Ecto neural progenitor cell (in vitro differentiated cells): ENCODE results near the gene DACH1.

Experiments
- DNase-seq: peaks from one replicate; pipeline ENCODE4 v3.0.0-alpha.2; 2018; ENCODE audit warnings: low spot score

The DACH1 gene

GRCh38 chr13:71774863-71775262 lies 92.1 kb downstream of the DACH1 start:
- no peak for DNase-seq

DNA sequence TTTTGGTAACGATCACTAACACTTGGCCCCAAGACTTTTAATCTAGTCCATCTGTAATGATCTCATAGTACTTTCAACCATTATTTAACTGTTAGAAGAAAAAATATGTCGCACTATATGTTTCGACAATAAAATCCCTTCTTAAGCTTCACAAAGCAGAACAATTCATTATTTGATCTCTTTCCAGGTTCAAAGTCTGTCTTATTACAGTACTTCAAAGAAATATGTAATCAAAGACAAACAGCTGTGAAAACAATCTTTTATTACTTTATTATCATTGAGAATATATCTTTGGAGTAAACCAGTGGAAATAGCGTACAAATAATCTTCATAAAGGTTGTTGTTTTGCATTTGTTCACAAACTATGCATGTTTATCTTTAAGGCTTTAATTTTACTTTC lies 93.5 kb downstream of the DACH1 start:
- DNase-seq: no peak

DNA sequence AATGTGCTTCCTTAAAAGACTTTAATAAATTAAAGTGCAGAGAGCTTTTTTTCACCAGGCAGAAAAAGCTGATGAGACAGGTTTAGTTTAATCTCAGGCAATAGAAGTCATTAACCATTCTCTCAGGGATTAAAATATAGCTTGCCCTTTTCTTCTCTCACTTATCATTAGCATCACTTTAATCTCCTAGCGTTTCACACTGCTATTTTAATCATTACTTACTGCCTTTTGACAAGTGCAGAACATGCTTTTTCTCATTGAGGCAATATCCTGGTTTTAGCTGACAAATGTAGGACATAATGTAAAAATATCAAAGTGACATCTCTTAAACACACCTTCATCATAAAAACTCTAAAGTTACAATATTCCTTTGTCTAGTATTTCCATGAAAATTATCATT lies 94.6 kb downstream of the DACH1 start:
- DNase-seq: no peak

DNA sequence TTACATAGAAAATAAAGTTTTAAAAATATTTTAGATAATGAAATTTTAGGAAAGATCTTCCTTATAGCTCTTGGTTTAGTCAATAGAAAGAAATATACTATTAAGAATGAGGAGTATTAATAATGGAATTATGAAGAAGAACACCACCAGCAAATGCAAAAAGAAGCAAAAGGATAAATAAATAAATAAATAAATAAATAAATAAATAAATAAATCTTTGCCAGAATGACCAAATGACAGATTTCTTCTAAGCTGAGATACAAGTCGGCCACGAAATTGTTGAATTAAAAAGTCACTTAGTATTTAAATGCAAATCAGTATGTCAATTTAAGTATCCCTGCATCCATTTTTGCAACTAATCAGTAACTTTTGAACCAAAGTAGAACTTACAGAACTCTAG lies 95.9 kb downstream of the DACH1 start:
- DNase-seq: no peak

- no peak for DNase-seq
Measured at GRCh38 chr13:71770710-71771109, 96.3 kb downstream of the DACH1 start.

DNA sequence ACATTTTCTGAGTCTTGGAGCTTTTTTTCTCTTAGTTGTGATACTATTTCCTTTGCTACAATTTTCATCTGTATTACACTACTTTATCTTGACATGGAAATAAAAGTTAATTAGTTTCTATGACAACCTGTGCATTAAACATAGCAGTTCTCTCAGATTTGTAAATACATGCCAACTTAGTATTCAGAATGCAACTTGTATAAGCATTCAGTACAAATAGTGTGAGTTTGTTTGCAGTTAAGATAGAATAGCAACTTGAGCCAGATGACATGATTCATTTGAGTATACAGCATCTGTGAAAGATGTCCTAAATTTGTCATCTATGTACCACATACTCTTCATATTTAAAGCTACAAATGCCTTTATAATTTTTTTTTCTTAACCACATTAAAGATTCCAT lies 98.1 kb downstream of the DACH1 start:
- DNase-seq: no peak

DNA sequence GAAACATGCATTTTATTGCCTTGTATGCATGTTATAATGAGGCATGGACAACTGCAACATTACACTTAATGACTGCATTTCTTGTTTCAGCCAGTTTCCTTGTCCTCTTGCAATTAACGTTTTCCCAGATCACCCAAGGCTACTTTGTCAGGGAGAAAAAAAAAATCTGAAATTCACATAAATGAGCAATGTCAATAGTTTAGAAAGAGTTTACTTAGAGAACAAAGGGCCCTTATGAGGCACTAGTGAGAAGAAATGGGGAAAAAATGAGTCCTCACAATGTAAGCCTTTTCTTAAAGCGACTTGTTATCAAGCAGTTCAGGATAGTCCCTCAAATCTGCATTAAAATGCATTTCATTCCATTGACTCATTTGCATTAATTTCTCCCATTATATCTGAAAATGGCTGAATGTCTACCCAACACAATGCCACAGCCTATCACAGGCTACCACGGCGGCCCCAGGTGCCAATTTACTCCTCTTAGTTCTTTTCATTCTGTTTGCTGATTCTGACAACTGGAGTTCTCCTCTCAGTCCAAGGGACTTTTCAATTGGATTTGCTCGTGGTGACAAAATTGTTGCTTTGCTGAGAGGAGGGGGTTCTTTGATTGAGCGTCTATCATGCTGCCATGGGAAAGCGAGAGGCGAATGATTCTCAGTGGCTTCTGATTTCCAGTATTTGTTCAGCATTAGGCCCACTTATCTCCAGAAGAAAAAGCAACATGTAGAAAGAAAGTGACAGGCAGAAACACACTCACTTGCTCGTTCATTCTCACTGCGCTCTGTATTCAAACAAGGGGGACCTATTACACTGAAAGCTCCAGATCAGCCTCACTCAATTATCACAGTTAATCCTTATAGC lies 107.1 kb downstream of the DACH1 start:
- DNase-seq: no peak

- no peak for DNase-seq
Measured at GRCh38 chr13:71758828-71759227, 108.2 kb downstream of the DACH1 start.

GRCh38 chr13:71754407-71754974 lies 112.5 kb downstream of the DACH1 start:
- no peak for DNase-seq

DNA sequence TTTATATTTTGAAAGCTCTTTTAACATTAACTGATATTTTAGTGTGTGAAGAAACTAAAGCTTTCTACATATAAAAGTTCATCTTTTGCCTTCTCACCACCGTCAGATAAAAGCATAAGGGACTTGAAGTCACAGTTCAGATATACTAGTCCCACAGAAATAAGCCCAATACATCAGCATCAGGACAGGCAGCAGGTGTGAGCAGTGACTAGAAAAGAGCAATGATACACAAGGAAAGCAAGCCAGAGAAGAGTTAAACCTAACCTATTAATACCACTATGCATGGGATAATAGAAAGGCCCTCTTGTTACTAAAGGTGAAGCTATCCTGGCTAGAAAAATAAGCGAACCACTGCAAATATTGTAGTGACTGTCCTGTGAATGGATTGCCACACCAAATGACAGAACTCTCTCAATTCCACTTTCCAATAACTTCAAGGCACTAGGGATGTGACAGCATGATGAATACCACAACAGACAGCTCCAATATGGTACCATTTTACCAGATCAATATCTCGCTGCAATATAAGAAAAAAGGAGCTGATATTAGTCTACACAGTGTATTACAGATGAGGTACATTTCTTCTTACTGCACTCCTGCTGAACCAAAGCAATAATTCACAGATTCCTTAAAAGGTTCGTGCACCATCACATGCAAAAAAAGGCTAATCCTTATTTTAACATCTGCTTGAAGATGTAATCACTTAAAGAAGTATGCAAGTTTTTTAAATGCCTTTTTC lies 114.1 kb downstream of the DACH1 start:
- no peak for DNase-seq

DNA sequence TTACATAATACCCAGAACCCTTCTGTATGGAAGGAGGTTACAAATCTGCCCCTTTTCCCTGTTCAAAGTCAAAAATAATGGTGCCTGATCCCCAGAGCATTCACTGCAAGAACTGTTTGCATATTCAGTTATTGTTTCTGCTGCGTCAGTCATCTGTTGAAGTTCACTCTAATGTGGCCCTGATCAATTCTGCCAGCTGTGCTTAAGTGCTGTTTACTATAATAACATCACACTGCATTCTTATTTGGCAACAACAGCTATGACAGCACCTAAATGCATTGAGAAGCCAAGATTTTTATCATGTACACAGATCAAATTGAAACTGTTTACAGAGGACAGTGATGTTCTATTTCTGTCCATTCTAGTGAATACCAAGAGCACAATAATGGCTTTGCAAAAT lies 115.9 kb downstream of the DACH1 start:
- no peak for DNase-seq

DNA sequence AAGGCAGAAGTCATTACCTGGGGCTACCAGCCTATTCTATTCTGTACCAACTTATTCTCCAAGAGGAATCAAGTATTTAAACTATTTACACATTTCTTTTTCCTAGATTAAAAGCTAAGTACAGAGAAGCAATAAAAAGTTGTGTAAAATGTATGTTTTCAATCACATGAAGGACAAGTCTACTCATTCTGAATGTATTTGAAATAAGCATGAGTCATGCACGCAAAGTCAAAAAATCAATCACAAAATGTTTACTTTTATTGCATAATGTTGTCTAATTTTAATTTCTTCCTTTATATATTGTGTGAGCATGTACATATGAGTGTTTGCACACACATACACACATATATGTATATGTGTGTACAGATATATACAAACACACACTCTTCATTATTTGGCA lies 136.7 kb downstream of the DACH1 start:
- no peak for DNase-seq

DNA sequence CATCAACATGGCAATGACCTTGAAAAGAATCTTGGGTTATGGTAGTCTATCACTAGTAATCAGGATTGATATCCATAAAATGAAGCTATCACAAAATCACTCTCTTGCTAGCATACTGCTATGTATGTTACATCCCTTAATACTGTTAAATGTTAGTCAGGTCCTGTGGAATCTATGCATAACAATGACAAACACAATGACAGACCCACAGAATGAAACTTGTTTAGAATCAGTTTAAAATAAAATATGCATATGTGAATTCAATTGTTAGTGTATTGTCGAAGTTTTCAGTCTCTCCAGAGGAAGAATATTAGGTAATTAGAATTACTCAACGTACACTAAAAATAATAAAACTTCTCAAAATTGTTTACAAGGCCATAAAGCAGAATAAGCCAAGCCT lies 137.6 kb downstream of the DACH1 start:
- no peak for DNase-seq

GRCh38 chr13:71727662-71728061 lies 139.3 kb downstream of the DACH1 start:
- no peak for DNase-seq

GRCh38 chr13:71727042-71727441 lies 140.0 kb downstream of the DACH1 start:
- no peak for DNase-seq

DNA sequence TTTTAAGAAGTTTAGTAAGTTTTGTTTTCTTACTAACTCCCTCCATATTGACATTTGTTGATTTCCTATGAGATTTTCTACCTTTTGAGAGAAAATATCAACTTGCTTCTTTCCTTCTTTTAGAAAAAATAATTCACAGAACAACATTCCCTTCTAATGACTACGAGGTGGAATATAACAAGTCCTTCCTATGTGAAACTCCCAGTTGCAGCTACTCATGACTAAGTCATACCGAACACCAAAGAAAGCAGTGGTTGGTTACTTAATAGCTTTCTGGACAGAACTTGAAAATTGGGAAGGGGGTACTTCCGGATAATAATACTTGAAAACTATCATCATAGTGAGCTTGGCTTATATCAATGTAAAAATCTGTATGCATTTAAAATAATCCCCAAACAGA lies 144.8 kb downstream of the DACH1 start:
- no peak for DNase-seq

DNA sequence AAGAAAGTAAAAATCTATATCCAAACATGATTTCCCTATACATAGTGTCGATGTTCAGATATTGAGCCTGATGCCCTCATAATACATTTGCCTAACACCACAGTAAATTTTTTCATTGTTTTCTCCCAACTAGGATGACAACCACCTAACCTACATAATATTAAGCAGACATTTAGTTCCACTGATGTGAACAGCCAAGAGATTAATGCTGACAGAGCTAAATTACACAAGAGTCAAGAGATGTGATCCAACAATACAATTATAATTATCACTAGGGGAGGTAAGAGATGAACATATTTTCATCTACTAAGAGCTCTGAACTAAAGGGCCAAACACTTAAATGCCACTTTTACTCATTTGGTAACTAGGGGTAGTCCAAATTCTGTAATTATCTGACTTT lies 145.9 kb downstream of the DACH1 start:
- no peak for DNase-seq

DNA sequence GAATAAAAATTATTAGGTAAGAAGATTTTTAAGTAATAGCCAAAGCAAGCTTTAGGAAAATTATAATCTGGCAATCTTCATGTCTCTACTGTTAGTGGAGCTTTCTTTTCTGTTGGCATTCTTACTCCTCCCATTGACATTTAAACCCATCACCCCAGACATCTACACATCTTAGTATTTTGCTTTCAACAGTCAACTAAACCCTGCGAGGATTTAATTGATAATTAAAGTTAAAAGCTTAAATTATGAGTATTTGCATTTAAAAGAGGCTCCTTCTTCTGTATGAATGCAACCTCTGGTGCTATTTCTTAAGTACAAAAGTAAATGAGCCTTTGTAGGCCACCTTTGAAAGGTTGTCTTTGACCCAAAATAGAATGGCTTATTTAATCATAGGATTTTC lies 148.1 kb downstream of the DACH1 start:
- DNase-seq: no peak

DNA sequence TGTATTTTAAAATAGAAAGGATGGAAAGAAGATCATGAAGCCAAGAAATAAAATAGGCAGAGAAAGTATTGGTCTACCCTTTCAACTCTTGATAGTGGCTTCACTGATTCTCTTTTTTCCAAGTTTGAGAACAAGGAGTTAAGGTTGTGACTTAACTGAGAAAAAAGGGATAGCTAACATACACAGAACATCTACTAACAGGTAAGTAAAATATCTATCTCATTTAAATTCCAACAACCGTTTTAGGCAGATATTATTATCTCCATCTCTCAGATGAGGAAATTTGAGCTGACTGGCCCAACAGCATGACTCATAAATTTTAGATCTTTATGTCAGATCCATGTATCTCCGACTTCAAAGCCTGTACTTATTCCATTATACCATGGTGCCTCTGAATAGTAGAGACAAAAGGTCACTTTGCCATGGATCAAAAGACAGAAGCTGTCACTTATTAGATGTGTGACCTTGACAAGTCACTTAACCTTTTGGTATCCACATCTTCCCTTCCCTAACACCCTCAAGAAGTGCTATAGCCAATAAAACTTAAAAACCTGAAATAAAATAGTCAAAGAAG lies 152.1 kb downstream of the DACH1 start:
- DNase-seq: no peak

GRCh38 chr13:71712988-71713653 lies 153.9 kb downstream of the DACH1 start:
- no peak for DNase-seq

DNA sequence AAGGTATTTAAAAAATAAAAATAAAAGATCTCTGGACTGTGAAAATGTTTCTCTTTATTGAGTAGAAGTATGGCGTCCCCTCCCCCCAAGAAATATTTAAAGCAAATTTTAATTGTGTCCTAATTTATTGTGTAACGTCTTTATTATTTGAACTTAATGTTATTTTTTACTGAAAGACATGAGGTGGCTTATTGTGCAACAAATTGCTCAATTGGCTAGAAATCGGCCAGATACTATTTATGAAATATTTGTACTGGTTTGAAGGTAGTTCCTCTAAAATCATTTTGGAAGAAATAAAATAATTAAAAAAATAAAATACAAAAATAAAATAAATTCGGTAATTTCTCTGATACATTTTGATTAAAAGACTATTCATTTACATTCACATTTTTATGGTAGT lies 162.3 kb downstream of the DACH1 start:
- DNase-seq: no peak

GRCh38 chr13:71703138-71703537 lies 163.9 kb downstream of the DACH1 start:
- no peak for DNase-seq
